GM19372 (cell line): ENCODE measurements around the gene RBMS1.
"Not testable (repeated sequence)": the region's sequence is repeated elsewhere in the genome, so short reads cannot be mapped to it uniquely, and the experiment has no call there.

Experiments
- ATAC-seq: cut with Tn5 transposase; IDR thresholded peaks from one replicate; pipeline ENCODE4 v1.9.1; 2021; ENCODE audit warnings: mild to moderate bottlenecking, low read depth, moderate library complexity; ENCODE audit not compliant: unreplicated experiment

RBMS1 gene

GRCh38 chr2:160367887-160368286, 125.7 kb downstream of the RBMS1 start:
- no peak for ATAC-seq

- not testable (repeated sequence) for ATAC-seq
These were observed 126.5 kb downstream of the RBMS1 start for GRCh38 chr2:160367139-160367538.

- ATAC-seq, result no peak
These were observed 127.1 kb downstream of the RBMS1 start for GRCh38 chr2:160366474-160366873.

- no peak for ATAC-seq
These were observed 127.8 kb downstream of the RBMS1 start for GRCh38 chr2:160365716-160366367.

GRCh38 chr2:160364364-160364763, 129.2 kb downstream of the RBMS1 start:
- no peak for ATAC-seq

- no peak for ATAC-seq
These were observed 129.6 kb downstream of the RBMS1 start for GRCh38 chr2:160363961-160364360.

- ATAC-seq, result no peak
These were observed 130.6 kb downstream of the RBMS1 start for GRCh38 chr2:160363055-160363454.

- ATAC-seq, result no peak
These were observed 131.1 kb downstream of the RBMS1 start for GRCh38 chr2:160362541-160362940.

- ATAC-seq, result no peak
These were observed 131.6 kb downstream of the RBMS1 start for GRCh38 chr2:160362018-160362417.

GRCh38 chr2:160360089-160360757, 133.4 kb downstream of the RBMS1 start:
- no peak for ATAC-seq

- ATAC-seq, result no peak
These were observed 135.6 kb downstream of the RBMS1 start for GRCh38 chr2:160358046-160358445.

GRCh38 chr2:160356485-160356884, 137.1 kb downstream of the RBMS1 start:
- ATAC-seq, result no peak

- ATAC-seq, result no peak
These were observed 138.5 kb downstream of the RBMS1 start for GRCh38 chr2:160355080-160355479.

- no peak for ATAC-seq
These were observed 138.9 kb downstream of the RBMS1 start for GRCh38 chr2:160354677-160355076.

- ATAC-seq, result no peak
These were observed 139.8 kb downstream of the RBMS1 start for GRCh38 chr2:160353813-160354212.

- ATAC-seq, result no peak
These were observed 140.4 kb downstream of the RBMS1 start for GRCh38 chr2:160353166-160353565.

GRCh38 chr2:160352500-160352899, 141.1 kb downstream of the RBMS1 start:
- no peak for ATAC-seq

- ATAC-seq, result no peak
These were observed 141.7 kb downstream of the RBMS1 start for GRCh38 chr2:160351956-160352355.

GRCh38 chr2:160349306-160349705, 144.3 kb downstream of the RBMS1 start:
- no peak for ATAC-seq

- no peak for ATAC-seq
These were observed 146.2 kb downstream of the RBMS1 start for GRCh38 chr2:160347269-160347863.

GRCh38 chr2:160345071-160345764, 148.4 kb downstream of the RBMS1 start:
- no peak for ATAC-seq
